Dermis microvascular lymphatic vessel endothelial cell (primary cell): Measurements from ENCODE around the gene ADAM15. TPM values are rescaled to one million over a fixed set of nuclear protein-coding genes. Genes with fewer than 3 reads are reported as not detected.
A peak's percentile ranks its signal among the peaks of the same experiment; 100 is the strongest.

Source experiments
- DNase-seq, 2 donors: peaks; one replicate each; pipeline versions ENCODE4 v3.0.0 to v3.0.0-alpha.2; 2010; ENCODE audit warnings: low read depth in 2 of 2
- total RNA-seq: library from RNA; depleted of rRNA; stranded (reverse); fragments of >200 nt; gene quantifications from 2 replicates; pipeline ENCODE4 v1.2.1, GENCODE V29; 2014

ADAM15 gene
- total RNA-seq, 1 donor from 2014 or later: 178 TPM

DNA sequence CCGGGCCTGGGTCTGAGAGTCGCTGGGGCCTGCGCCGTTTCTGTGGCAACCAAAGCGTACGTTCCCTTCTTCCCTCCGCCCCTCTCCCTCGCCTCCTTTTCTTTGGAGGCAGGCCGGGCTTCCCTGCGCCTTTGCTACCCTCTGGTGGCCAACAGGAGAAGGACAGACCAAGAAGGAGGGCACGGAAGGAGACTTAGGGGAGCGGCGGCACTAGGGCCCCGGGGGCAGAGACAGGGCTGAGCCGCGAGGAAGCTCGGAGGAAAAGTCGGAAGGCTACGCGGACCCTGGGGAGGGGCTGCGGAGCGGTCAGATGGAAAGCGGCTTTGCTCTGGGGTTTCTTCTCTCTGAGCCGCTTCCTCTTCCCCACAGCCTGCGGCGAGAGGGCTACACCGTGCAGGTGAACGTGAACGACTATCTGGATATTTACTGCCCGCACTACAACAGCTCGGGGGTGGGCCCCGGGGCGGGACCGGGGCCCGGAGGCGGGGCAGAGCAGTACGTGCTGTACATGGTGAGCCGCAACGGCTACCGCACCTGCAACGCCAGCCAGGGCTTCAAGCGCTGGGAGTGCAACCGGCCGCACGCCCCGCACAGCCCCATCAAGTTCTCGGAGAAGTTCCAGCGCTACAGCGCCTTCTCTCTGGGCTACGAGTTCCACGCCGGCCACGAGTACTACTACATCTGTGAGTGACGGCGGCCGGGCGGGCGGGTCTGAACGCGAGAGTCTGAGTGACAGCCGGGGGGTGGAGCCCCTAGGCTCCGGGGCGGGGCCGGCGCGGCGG, 33.8 kb downstream of the ADAM15 start:
- DNase-seq: peak; percentile 68 to 92

- DNase-seq: peak in 1 of 2 donors; percentile 45
Observed at GRCh38 chr1:155085504-155086127, 34.5 kb downstream of the ADAM15 start.

- DNase-seq: peak in 1 of 2 donors; percentile 57
Observed at GRCh38 chr1:155086128-155086741, 35.1 kb downstream of the ADAM15 start.

DNA sequence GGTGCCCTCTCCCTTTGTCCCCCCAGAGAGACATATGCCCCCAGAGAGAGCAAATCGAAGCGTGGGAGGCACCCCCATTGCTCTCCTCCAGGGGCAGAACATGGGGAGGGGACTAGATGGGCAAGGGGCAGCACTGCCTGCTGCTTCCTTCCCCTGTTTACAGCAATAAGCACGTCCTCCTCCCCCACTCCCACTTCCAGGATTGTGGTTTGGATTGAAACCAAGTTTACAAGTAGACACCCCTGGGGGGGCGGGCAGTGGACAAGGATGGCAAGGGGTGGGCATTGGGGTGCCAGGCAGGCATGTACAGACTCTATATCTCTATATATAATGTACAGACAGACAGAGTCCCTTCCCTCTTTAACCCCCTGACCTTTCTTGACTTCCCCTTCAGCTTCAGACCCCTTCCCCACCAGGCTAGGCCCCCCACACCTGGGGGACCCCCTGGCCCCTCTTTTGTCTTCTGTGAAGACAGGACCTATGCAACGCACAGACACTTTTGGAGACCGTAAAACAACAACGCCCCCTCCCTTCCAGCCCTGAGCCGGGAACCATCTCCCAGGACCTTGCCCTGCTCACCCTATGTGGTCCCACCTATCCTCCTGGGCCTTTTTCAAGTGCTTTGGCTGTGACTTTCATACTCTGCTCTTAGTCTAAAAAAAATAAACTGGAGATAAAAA, 35.9 kb downstream of the ADAM15 start:
- no peak for DNase-seq

DNA sequence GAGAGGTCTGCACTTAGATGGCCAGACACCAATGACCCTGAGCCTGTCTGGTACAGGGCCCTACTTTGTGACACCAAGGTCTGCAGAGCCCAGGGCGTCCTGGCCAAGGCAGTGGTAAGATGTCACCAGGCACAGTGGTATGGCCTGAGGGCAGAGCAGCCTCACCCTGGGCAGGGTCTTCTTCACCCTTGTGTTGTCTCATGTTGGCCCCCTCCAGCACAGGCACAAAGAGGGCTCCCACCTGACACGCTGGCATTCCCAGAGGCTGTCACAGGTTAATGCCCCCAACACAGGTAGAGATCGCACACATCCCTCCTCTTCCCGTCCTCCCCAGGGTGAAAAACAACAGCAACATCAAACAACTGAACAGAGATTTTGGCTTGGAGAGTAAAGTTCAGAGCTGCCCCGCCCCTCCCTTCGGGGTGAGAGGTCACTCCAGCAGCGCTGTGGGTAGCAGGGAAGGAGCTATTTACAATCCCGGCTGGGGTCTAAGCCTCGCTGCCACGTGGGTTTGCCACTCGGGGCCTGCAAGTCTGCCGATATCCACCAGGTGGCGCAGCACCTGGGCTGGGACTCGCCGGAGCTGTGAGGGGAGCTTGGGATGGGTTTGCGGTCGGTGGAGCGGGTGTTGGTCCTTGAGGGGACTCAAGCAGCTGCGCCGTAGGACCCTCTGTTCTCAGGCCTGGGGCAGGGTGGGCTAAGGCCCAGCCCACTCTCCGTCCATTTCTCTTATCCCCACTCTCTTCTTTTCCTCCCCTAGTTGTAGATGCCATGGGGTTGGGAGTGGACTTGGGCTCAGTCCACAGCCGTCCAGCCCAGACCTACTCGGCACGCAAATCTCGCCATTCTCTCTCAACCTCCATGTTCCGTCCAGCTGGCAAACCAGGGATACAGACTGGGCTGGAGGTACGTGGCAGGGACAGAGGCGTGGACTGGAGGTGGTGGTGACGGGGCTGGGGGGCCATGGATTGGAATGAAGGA, 40.2 kb downstream of the ADAM15 start:
- DNase-seq: peak; percentile 52 to 76

GRCh38 chr1:155092131-155092530, 41.0 kb downstream of the ADAM15 start:
- DNase-seq: no peak

DNA sequence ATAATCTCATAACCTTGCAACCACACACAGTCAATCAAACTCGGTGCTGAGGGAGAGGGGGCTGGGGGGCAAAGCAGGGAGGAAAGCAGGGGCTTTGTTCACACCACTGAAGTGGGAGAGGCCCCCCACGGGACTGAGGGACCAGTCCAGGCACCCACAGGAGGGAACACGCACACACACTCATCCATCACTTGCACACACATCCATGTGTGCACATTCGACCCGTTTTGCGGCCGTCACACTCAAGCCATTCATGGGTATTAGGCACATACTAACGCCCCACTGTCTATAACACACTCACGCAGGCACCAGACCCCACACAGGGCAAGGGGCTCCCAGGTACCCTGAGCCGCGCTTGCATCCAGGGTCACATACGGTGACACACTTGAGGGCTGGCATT, 41.5 kb downstream of the ADAM15 start:
- DNase-seq: no peak

GRCh38 chr1:155093911-155094621, 43.0 kb downstream of the ADAM15 start:
- peak; percentile 43 to 77 for DNase-seq

DNA sequence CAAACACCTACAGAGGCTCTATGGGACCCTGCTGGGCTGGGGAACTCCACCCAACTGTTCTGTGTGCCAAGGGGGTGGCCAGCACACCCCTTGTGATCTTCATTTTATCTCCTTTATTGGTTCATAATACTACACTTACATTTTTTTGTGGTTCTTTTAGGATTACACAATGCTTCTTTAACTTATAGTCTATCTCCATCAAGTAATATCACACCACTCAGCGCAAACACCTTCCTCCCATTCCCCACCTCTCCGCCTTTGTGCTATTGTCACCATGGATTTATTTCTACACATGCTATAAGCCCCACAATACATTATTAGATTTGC, 43.5 kb downstream of the ADAM15 start:
- DNase-seq: no peak

DNA sequence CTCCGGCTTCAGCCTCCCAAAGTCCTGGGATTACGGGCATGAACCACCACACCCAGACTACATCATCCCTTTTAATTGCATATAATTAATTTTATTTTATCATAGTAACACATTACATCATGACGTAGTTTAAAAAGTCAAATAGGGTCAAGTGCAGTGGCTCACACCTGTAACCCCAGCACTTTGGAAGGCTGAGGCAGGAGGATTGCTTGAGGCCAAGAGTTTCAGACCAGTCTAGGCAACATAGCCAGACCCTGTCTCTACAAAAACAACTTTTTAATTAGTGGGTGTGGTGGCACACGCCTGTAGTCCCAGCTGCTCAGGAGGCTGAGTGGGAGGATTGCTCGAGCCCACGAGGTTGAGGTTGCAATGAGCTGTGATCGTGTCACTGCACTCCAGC, 48.2 kb downstream of the ADAM15 start:
- DNase-seq: no peak

DNA sequence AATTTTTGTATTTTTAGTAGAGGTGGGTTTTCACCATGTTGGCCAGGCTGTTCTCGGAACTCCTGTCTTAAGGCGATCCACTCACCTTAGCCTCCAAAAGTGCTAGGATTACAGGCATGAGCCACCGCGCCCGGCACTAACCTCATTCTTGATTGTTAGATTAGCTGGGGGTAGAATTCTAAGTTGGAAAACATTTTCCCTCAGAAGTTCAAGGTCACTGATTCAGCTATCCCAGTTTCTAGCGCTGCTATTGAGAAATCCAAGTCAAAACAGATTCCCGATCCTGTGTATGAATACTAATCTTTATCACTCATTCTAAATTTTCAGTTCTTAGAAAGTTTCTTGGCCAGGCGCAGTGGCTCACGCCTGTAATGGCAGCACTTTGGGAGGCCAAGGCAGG, 52.2 kb downstream of the ADAM15 start:
- no peak for DNase-seq

DNA sequence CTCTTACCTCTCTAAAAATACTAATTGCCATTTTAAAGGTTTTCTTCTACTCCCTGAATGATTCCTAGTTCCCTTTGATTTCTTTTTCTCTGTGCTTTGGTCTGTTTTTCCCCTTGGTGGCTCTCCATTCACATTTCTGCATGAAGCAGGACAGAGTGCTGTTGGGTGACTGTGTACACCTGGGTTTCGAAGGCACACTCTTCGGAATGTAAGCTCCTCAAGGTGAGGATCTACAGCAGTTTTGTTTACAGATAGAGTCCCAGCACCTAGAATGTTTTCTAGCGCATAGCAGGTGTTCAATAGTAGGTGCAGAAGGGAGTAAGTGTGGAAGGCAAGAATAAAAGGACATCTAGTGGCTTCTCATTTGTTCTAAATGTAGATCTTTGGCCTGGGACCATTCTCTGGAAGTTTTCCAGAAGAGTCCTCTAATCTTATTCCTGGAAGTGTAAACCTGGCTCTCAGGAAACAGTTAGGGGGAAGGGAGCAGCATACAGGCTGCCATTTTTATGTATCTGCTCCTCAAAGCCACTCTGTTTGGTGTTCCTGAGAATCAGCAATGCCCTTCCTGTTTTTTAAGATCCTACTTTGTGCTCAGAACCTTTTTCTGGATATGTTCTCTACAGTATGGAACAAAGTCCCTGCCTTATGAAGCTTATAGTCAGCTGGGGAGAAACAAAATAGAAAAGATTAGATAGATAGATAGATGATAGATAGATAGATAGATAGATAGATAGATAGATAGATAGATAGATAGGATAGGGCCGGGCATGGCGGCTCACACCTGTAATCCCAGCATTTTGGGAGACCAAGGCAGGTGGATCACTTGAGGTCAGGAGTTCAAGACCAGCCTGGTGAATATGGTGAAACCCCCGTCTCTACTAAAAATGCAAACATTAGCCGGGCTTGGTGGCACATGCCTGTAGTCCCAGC, 53.8 kb downstream of the ADAM15 start:
- no peak for DNase-seq

DNA sequence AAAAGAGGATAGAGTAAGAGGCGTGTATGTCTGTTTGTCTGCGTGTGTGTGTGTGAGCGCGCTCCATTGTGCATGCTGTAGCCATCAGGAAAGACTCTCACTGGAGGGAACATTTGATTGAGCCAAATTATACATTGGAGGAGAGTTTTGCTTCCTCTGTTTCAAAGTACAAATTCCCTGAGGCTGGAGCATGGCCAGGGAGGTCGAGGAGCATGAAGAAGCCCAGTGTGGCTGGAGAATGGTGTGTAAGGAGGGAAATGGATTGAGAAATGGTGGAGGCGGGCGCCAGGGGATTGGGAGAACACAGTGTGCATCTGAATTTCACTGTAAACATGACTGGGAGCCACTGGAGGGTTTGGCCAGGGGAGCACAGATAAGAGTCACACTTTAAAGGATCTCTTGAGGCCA, 54.5 kb downstream of the ADAM15 start:
- peak in 1 of 2 donors; percentile 86 for DNase-seq

GRCh38 chr1:155106862-155107261, 55.7 kb downstream of the ADAM15 start:
- no peak for DNase-seq

GRCh38 chr1:155107309-155108264, 56.5 kb downstream of the ADAM15 start:
- no peak for DNase-seq

DNA sequence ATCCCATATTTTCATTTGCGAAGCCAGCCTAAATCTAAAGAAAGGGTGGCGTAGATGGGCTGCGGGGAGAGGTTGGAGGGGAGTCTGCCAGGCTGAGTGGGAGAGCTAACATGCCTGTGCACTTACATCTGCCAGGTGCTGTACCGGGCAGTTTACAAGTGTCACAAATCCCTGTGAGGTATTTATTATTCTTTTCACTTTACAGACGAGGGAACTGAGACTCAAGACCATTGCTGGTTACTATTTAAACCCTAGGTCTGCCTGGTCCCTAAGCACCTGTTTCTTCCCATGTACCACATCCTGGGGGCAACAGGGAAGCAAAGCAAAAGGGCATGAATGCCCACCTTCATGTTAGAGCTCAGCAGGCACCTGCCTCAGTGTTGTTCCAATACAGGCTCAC, 57.2 kb downstream of the ADAM15 start:
- no peak for DNase-seq

GRCh38 chr1:155110381-155110780, 59.3 kb downstream of the ADAM15 start:
- no peak for DNase-seq

- no peak for DNase-seq
Observed at GRCh38 chr1:155110826-155111225, 59.7 kb downstream of the ADAM15 start.
